CD8-positive, alpha-beta memory T cell (primary cell): ENCODE measurements around the gene CTDSPL. TPM values are rescaled to one million over a fixed set of nuclear protein-coding genes. Genes with fewer than 3 reads are reported as not detected.

Experiments used
- CTCF ChIA-PET: fragments of 350-600 bp; sonication (Branson Sonifier 250); formaldehyde crosslinking; loops from one replicate; lab custom pipeline; 2021; ENCODE audit warnings: antibody characterized with exemption; lab: Charles Lee
- POLR2A ChIA-PET: fragments of 350-600 bp; sonication (Branson Sonifier 250); formaldehyde crosslinking; loops from one replicate; lab custom pipeline; 2021; ENCODE audit warnings: antibody characterized with exemption; lab: Charles Lee
- DNase-seq, 5 donors: peaks; one replicate each; pipeline versions ENCODE4 v3.0.0 to v3.0.0-alpha.2; 2020 to 2022; ENCODE audit warnings: mixed read lengths in 1 of 5
- H3K27ac ChIP-seq: one replicate; pipeline ENCODE4 v1.7.0; 2013; ENCODE audit warnings: low read depth, mild to moderate bottlenecking, low read length, moderate library complexity
- H3K27me3 ChIP-seq: 2 replicates; pipeline ENCODE4 v1.7.0; 2013; ENCODE audit warnings: low read length, mild to moderate bottlenecking; ENCODE audit not compliant: insufficient read depth, poor library complexity, severe bottlenecking
- H3K36me3 ChIP-seq: 2 replicates; pipeline ENCODE4 v1.7.0; 2013; ENCODE audit warnings: mild to moderate bottlenecking, low read length, moderate library complexity; ENCODE audit not compliant: insufficient read depth
- H3K4me1 ChIP-seq: 2 replicates; pipeline ENCODE4 v1.7.0; 2013; ENCODE audit warnings: mild to moderate bottlenecking, low read length, moderate library complexity; ENCODE audit not compliant: insufficient read depth
- H3K4me3 ChIP-seq: 2 replicates; pipeline ENCODE4 v1.7.0; 2013; ENCODE audit warnings: mild to moderate bottlenecking, low read length
- H3K9me3 ChIP-seq: 2 replicates; pipeline ENCODE4 v1.7.0; 2013; ENCODE audit warnings: mild to moderate bottlenecking, low read length
- H3K27ac Mint-ChIP-seq, 8 donors: one replicate each; pipeline ENCODE4 v1.8.0; 2020 to 2021; ENCODE audit warnings: mixed read lengths in 8 of 8, mild to moderate bottlenecking in 6 of 8, inconsistent platforms in 3 of 8, moderate library complexity in 3 of 8
- H3K27me3 Mint-ChIP-seq, 2 donors: one replicate each; pipeline ENCODE4 v1.8.0; 2020 to 2021; ENCODE audit warnings: mixed read lengths in 2 of 2, mild to moderate bottlenecking in 1 of 2, moderate library complexity in 1 of 2
- H3K36me3 Mint-ChIP-seq, 3 donors: one replicate each; pipeline ENCODE4 v1.8.0; 2020 to 2021; ENCODE audit warnings: mixed read lengths in 3 of 3, inconsistent platforms in 1 of 3, mild to moderate bottlenecking in 1 of 3
- H3K4me1 Mint-ChIP-seq, 3 donors: one replicate each; pipeline ENCODE4 v1.8.0; 2020 to 2021; ENCODE audit warnings: mixed read lengths in 3 of 3, inconsistent platforms in 1 of 3, mild to moderate bottlenecking in 1 of 3
- H3K4me3 Mint-ChIP-seq, 7 donors: one replicate each; pipeline ENCODE4 v1.8.0; 2020 to 2021; ENCODE audit warnings: mixed read lengths in 7 of 7, mild to moderate bottlenecking in 6 of 7, moderate library complexity in 4 of 7, inconsistent platforms in 2 of 7
- H3K9me3 Mint-ChIP-seq, 5 donors: one replicate each; pipeline ENCODE4 v1.8.0; 2020 to 2022; ENCODE audit warnings: mixed read lengths in 5 of 5, mild to moderate bottlenecking in 3 of 5, moderate library complexity in 2 of 5, inconsistent platforms in 1 of 5
- polyA plus RNA-seq: library from polyadenylated mRNA; unstranded; fragments of 300-500 nt; fragmentation: Illumina TruSeq; gene quantifications from one replicate; pipeline ENCODE4 v1.2.3, GENCODE V29; 2021
- total RNA-seq, 2 experiments: library from RNA; stranded (reverse); gene quantifications; one replicate each; pipeline ENCODE4 v1.2.3, GENCODE V29; 2021

CTDSPL gene
- total and polyA plus RNA-seq, 3 experiments from 2014 or later: 0.74 to 0.84 TPM; not detected in 1

DNA sequence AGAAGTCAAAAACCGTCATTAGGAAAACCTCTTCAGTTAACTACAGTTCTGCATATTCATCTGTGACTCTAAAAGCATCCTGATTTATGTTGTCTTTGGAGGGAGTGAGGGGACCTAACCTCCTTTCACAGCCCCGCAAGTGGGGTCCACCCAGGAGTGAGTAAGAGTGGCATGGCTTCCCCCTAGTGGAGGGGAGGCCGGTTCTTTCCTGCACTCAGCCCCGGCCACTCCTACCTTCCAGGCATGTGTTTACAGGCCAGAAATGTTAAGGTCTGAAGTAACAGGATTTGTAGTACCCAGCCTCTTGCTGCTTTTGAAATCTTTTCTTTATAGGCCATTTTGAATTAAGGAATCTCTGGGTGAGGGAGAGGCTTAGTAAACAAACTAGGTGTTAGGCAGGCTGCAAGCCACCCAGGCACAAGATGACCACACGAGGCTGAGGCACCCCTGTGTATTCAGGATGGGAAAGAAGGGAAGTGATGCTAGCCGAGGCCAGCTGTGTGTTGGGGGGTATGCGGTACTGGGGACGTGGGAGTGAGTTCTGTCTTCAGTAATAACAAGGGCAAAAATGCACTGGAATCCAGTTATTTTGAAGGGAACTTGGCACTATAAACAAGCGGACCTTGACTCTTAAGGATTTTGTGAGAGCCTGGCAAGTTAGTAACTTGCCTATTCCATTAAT, 50.5 kb downstream of the CTDSPL start:
- DNase-seq: no peak
- ChIA-PET CTCF (no interaction called here), POLR2A (no interaction called here)
- no peaks in the 10 kb centered on the region for H3K36me3 ChIP-seq
- no peak overlapping the region for H3K4me3 Mint-ChIP-seq
- no peak overlapping the region for H3K27ac ChIP-seq
- no peaks in the 10 kb centered on the region for H3K9me3 ChIP-seq
- peaks cover 0 to 6% (median 0%) of the 10 kb centered on the region in 5 donors for H3K9me3 Mint-ChIP-seq
- peaks cover 3 to 8% of the 10 kb centered on the region in 2 donors for H3K27me3 Mint-ChIP-seq
- no peaks in the 10 kb centered on the region for H3K27me3 ChIP-seq
- no peak overlapping the region for H3K4me3 ChIP-seq
- peaks cover 9 to 15% (median 15%) of the 10 kb centered on the region in 3 donors for H3K4me1 Mint-ChIP-seq
- no peak overlapping the region for H3K27ac Mint-ChIP-seq
- H3K36me3 Mint-ChIP-seq: no peaks in the 10 kb centered on the region
- peaks cover 8% of the 10 kb centered on the region for H3K4me1 ChIP-seq

DNA sequence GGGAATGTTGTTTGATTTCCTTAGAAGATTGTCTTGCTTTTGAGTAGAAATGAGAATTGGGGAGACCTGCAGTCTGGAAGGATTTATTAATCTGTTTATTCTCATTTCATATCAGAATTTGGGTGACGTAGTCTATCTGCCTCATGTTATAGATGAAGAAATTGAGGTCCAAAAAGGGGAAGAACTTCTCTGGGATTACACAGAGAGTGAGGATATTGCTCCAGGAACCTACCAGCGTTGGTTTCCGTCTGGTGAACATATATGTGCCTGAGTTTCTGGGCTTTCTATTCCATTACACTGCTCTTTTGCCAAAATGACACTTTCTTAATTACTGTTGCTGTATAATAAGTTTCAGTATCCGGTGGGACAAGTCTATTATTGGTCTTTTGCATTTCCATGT, 51.8 kb downstream of the CTDSPL start:
- no peaks in the 10 kb centered on the region for H3K9me3 ChIP-seq
- H3K36me3 ChIP-seq: no peaks in the 10 kb centered on the region
- H3K27ac ChIP-seq: no peak overlapping the region
- no peaks in the 10 kb centered on the region for H3K27me3 ChIP-seq
- Mint-ChIP-seq H3K9me3 (peaks cover 0 to 6% (median 0%) of the 10 kb centered on the region in 5 donors), H3K27me3 (peaks cover 3 to 8% of the 10 kb centered on the region in 2 donors), H3K36me3 (no peaks in the 10 kb centered on the region), H3K27ac (no peak overlapping the region), H3K4me1 (peaks cover 0 to 2% (median 1%) of the 10 kb centered on the region in 3 donors), H3K4me3 (no peak overlapping the region)
- H3K4me1 ChIP-seq: no peaks in the 10 kb centered on the region
- no peak overlapping the region for H3K4me3 ChIP-seq
- POLR2A ChIA-PET: no interaction called here
- CTCF ChIA-PET: no interaction called here
- no peak for DNase-seq

DNA sequence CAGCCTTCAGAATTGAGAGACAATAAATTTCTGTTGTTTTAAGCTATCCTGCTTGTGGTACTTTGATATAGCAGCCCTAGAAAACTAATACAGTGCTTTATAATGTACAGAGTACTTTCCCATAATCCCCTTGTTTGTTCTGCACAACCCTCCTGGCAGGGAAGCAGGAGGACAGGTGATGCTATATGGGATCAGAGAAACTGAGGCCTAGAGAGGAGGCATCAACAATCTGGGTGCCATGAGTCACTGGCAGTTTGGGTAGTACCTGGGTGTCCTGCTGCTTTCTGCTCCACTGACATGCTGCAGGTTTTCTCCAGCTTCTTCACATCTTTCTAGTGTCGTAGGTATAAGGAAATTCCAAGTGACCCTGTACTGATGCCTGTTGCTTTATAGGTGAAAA, 55.0 kb downstream of the CTDSPL start:
- Mint-ChIP-seq H3K36me3 (no peaks in the 10 kb centered on the region), H3K4me1 (no peaks in the 10 kb centered on the region), H3K27me3 (peaks cover 3 to 10% of the 10 kb centered on the region in 2 donors), H3K9me3 (peaks cover 0 to 6% (median 0%) of the 10 kb centered on the region in 5 donors), H3K4me3 (no peak overlapping the region), H3K27ac (no peak overlapping the region)
- no peaks in the 10 kb centered on the region for H3K9me3 ChIP-seq
- ChIA-PET POLR2A (no interaction called here), CTCF (no interaction called here)
- no peaks in the 10 kb centered on the region for H3K27me3 ChIP-seq
- no peaks in the 10 kb centered on the region for H3K4me1 ChIP-seq
- H3K27ac ChIP-seq: no peak overlapping the region
- no peaks in the 10 kb centered on the region for H3K36me3 ChIP-seq
- no peak for DNase-seq
- no peak overlapping the region for H3K4me3 ChIP-seq

DNA sequence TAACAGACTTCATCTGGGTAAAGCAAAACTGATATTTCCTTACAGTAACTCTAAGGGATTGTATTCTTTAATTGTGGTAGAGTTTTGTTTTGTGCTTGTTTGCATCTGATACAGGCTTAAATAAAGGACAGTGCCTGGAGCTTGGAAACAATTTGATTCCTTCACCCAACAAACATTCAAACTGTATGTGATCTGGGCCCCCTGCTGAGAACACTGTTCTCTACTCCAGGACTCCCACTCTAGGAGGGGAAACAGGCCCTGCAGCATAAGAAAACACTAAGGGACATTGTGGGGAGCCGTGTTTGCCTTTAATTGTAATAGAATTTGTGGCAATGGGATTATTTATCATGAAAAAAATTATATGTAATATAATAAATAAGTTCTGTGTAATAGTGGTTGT, 56.9 kb downstream of the CTDSPL start:
- H3K9me3 Mint-ChIP-seq: peaks cover 0 to 6% (median 0%) of the 10 kb centered on the region in 5 donors
- no peak overlapping the region for H3K27ac ChIP-seq
- POLR2A ChIA-PET: no interaction called here
- H3K4me1 Mint-ChIP-seq: no peaks in the 10 kb centered on the region
- H3K36me3 ChIP-seq: no peaks in the 10 kb centered on the region
- H3K27ac Mint-ChIP-seq: no peak overlapping the region
- H3K27me3 ChIP-seq: no peaks in the 10 kb centered on the region
- no peaks in the 10 kb centered on the region for H3K9me3 ChIP-seq
- no peaks in the 10 kb centered on the region for H3K36me3 Mint-ChIP-seq
- no peaks in the 10 kb centered on the region for H3K4me1 ChIP-seq
- no peak for DNase-seq
- no peak overlapping the region for H3K4me3 Mint-ChIP-seq
- H3K27me3 Mint-ChIP-seq: peaks cover 3 to 10% of the 10 kb centered on the region in 2 donors
- no peak overlapping the region for H3K4me3 ChIP-seq
- CTCF ChIA-PET: no interaction called here

- no peaks in the 10 kb centered on the region for H3K36me3 Mint-ChIP-seq
- CTCF ChIA-PET: no interaction called here
- H3K9me3 Mint-ChIP-seq: no peaks in the 10 kb centered on the region
- Histone ChIP-seq H3K9me3 (no peaks in the 10 kb centered on the region), H3K27me3 (no peaks in the 10 kb centered on the region), H3K36me3 (no peaks in the 10 kb centered on the region), H3K4me3 (no peak overlapping the region), H3K27ac (no peak overlapping the region), H3K4me1 (no peaks in the 10 kb centered on the region)
- H3K4me3 Mint-ChIP-seq: no peak overlapping the region
- peaks cover 0 to 4% of the 10 kb centered on the region in 2 donors for H3K27me3 Mint-ChIP-seq
- POLR2A ChIA-PET: no interaction called here
- H3K4me1 Mint-ChIP-seq: no peaks in the 10 kb centered on the region
- no peak overlapping the region for H3K27ac Mint-ChIP-seq
- no peak for DNase-seq
These were observed 58.5 kb downstream of the CTDSPL start for GRCh38 chr3:37920156-37920699.

GRCh38 chr3:37921025-37921424, 59.3 kb downstream of the CTDSPL start:
- H3K27me3 Mint-ChIP-seq: peaks cover 0 to 4% of the 10 kb centered on the region in 2 donors
- no peaks in the 10 kb centered on the region for H3K36me3 Mint-ChIP-seq
- no peaks in the 10 kb centered on the region for H3K9me3 Mint-ChIP-seq
- Histone ChIP-seq H3K4me3 (no peak overlapping the region), H3K27me3 (no peaks in the 10 kb centered on the region), H3K36me3 (no peaks in the 10 kb centered on the region), H3K27ac (no peak overlapping the region), H3K9me3 (no peaks in the 10 kb centered on the region), H3K4me1 (no peaks in the 10 kb centered on the region)
- H3K4me1 Mint-ChIP-seq: no peaks in the 10 kb centered on the region
- DNase-seq: no peak
- no peak overlapping the region for H3K27ac Mint-ChIP-seq
- no peak overlapping the region for H3K4me3 Mint-ChIP-seq
- ChIA-PET POLR2A (no interaction called here), CTCF (no interaction called here)

DNA sequence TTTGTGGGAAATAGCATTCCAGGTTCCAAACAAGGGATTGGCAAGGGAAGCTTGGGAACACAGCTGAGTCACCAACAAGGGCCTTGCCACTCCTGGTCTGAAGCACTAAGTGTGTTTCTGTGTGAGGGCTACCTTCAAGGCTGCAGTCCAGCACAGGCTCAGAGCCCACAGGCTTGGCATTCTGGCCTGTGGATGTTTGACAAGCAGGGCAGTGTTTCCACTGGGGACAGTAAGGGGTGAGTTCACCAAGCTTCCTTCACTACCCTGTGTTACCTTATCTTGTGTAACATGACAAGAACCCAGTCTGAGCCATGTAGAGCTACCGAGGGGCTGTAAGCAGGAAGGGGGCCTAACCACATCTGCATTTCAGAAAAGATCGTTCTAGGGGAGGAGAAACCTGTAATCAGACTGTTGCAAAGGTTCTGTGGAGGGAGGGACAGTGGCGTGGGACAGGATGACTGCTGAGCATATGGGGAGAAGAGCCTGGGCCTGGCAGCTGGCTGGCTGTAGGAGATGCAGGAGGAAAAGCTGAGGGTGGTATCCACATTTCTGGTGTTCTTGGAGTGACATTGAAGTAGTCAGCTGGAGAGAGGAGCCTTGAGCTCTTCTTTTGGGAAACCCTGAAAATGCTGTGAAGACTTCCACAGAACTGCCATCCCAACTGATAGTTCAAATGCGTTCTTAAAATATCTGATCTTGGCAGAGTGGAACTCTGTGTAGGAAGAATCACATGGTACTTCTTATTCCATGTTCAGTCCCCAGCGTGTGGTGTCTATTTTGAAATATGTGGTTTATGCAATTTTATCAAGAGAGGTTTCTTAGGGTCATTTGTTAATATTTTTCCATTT, 61.3 kb downstream of the CTDSPL start:
- no peaks in the 10 kb centered on the region for H3K27me3 ChIP-seq
- no peaks in the 10 kb centered on the region for H3K9me3 ChIP-seq
- H3K27me3 Mint-ChIP-seq: peaks cover 2 to 3% of the 10 kb centered on the region in 2 donors
- no peak overlapping the region for H3K4me3 ChIP-seq
- no peak for DNase-seq
- no peaks in the 10 kb centered on the region for H3K36me3 Mint-ChIP-seq
- no peak overlapping the region for H3K27ac ChIP-seq
- H3K4me1 ChIP-seq: no peaks in the 10 kb centered on the region
- ChIA-PET POLR2A (no interaction called here), CTCF (no interaction called here)
- no peak overlapping the region for H3K27ac Mint-ChIP-seq
- no peaks in the 10 kb centered on the region for H3K4me1 Mint-ChIP-seq
- H3K9me3 Mint-ChIP-seq: no peaks in the 10 kb centered on the region
- H3K4me3 Mint-ChIP-seq: no peak overlapping the region
- no peaks in the 10 kb centered on the region for H3K36me3 ChIP-seq

- no peaks in the 10 kb centered on the region for H3K36me3 ChIP-seq
- Mint-ChIP-seq H3K4me3 (no peak overlapping the region), H3K27me3 (peaks cover 3 to 4% of the 10 kb centered on the region in 2 donors), H3K9me3 (no peaks in the 10 kb centered on the region), H3K27ac (no peak overlapping the region), H3K4me1 (no peaks in the 10 kb centered on the region), H3K36me3 (no peaks in the 10 kb centered on the region)
- no peak overlapping the region for H3K27ac ChIP-seq
- no peaks in the 10 kb centered on the region for H3K4me1 ChIP-seq
- no peak for DNase-seq
- no peaks in the 10 kb centered on the region for H3K27me3 ChIP-seq
- POLR2A ChIA-PET: no interaction called here
- CTCF ChIA-PET: no interaction called here
- H3K9me3 ChIP-seq: no peaks in the 10 kb centered on the region
- H3K4me3 ChIP-seq: no peak overlapping the region
These were observed 61.9 kb downstream of the CTDSPL start for GRCh38 chr3:37923569-37924040.
